SK-N-MC (cell line): Measurements from ENCODE around the gene ANXA2.
A peak's percentile ranks its signal among the peaks of the same experiment; 100 is the strongest.

Source experiments
- DNase-seq: peaks from one replicate; pipeline ENCODE4 v3.0.0-alpha.2; 2011; ENCODE audit warnings: low read depth, low spot score
- H3K27ac ChIP-seq: fragments of 200-600 bp; sonication (generic); 2 replicates; pipeline ENCODE4 v1.5.1; 2016; ENCODE audit warnings: mixed run types
- H3K36me3 ChIP-seq: fragments of 200-600 bp; sonication (generic); 2 replicates; pipeline ENCODE4 v1.6.1; 2017; ENCODE audit warnings: antibody characterized with exemption, low read length, mixed read lengths; ENCODE audit not compliant: insufficient read depth
- H3K4me3 ChIP-seq: fragments of 200-600 bp; sonication (generic); 2 replicates; pipeline ENCODE4 v1.5.1; 2016
- H3K9ac ChIP-seq: fragments of 200-600 bp; sonication (generic); 2 replicates; pipeline ENCODE4 v1.8.0; 2017; ENCODE audit warnings: mixed run types, mixed read lengths; ENCODE audit not compliant: insufficient read length
- H3K9me3 ChIP-seq: fragments of 200-600 bp; sonication (generic); 2 replicates; pipeline ENCODE4 v1.6.1; 2017; ENCODE audit warnings: low read depth, mild to moderate bottlenecking, antibody characterized with exemption, low read length, moderate library complexity, mixed read lengths
- EZH2 ChIP-seq: fragments of 200-600 bp; sonication (generic); IDR thresholded peaks from one replicate; pipeline ENCODE4 v1.6.1; 2017; ENCODE audit warnings: antibody characterized with exemption
- FOXP2 ChIP-seq: optimal IDR thresholded peaks from 2 replicates; pipeline ENCODE3; 2011; ENCODE audit warnings: mild to moderate bottlenecking, moderate library complexity; ENCODE audit not compliant: insufficient read depth; ENCODE audit errors: extremely low read length, control extremely low read depth
- POLR2AphosphoS5 ChIP-seq: IDR thresholded peaks from 2 replicates; pipeline ENCODE4 v1.6.1; 2012; ENCODE audit warnings: mild to moderate bottlenecking, low read depth, low read length, borderline replicate concordance

Gene ANXA2

DNA sequence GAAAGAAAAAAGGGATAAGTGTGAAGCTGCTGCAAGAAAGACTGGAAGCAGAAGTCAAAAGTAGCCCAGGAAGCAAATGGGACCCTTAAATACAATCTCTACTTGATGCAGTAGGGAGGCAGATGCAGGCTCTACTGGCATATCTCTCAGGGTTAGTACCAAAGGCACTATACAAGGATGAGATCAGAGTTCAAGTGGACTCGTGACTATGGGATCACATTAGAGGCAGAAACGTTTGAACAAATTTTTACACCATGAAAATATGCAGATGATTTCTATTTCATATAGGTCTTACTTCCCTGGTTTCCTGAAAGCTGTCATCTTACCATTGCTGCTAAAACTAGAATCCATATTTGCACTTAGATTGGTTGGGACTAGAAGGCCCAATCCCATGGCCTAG is 27.7 kb upstream of the ANXA2 start:
- TF ChIP-seq POLR2AphosphoS5 (no peak), EZH2 (no peak), FOXP2 (no peak)
- peaks cover 35% of the 10 kb centered on the region for H3K36me3 ChIP-seq
- H3K27ac ChIP-seq = 0 out of 2 replicates have a peak overlapping the region, but pooled peaks have one; percentile 39
- H3K9me3 ChIP-seq = no peaks in the 10 kb centered on the region
- H3K9ac ChIP-seq = no peak overlapping the region
- no peak overlapping the region for H3K4me3 ChIP-seq
- no peak for DNase-seq

DNA sequence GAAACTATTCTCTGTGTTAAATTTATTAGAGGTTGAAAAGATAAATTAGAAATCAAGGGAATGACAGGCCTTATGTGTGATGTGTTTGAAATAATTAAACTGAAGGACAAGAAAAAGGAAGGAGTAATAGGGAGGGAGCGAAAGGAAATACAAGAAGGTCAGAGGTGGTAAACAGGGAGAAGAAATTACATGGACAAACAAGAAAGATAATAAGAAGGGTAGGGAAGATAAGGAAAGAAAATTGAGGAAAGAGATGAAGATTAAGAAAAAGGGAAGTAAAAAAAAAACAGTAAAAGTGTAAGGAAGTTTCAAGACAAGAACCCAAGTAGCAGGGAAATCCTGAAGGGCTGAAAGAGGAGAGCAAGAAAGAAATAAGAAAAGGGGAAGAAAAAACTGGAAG is 26.2 kb upstream of the ANXA2 start:
- peak overlapping the region; percentile 62 for H3K4me3 ChIP-seq
- H3K9ac ChIP-seq = no peak overlapping the region
- no peak for TF ChIP-seq EZH2
- no peak for TF ChIP-seq FOXP2
- TF ChIP-seq POLR2AphosphoS5 = no peak
- H3K9me3 ChIP-seq = no peaks in the 10 kb centered on the region
- peaks cover 27% of the 10 kb centered on the region for H3K36me3 ChIP-seq
- DNase-seq = no peak
- peak overlapping the region; percentile 90 for H3K27ac ChIP-seq

DNA sequence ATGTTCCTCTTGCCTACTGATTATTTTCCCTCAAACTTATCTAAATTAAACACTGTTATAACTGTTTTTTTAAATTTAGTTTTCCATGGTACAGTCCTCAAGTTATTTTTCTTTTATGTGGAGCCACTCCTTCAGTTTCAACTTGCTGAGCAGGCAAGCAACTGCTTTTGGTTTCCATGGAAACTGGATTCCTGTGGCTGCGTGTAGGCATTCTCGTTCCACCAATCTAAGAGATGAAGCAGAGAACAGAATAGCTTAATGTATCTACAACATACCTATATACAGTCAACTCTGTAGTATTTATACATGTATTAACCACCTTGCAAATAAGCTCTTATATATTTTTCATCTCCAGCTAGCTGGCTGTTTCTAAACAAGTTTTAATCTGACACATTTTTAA is 25.8 kb upstream of the ANXA2 start:
- H3K4me3 ChIP-seq = peak overlapping the region; percentile 62
- H3K9ac ChIP-seq = peak overlapping the region; percentile 35
- no peaks in the 10 kb centered on the region for H3K9me3 ChIP-seq
- TF ChIP-seq EZH2 = no peak
- no peak for TF ChIP-seq FOXP2
- no peak for TF ChIP-seq POLR2AphosphoS5
- H3K36me3 ChIP-seq = peaks cover 25% of the 10 kb centered on the region
- peak; percentile 68 for DNase-seq
- peak overlapping the region; percentile 90 for H3K27ac ChIP-seq

DNA sequence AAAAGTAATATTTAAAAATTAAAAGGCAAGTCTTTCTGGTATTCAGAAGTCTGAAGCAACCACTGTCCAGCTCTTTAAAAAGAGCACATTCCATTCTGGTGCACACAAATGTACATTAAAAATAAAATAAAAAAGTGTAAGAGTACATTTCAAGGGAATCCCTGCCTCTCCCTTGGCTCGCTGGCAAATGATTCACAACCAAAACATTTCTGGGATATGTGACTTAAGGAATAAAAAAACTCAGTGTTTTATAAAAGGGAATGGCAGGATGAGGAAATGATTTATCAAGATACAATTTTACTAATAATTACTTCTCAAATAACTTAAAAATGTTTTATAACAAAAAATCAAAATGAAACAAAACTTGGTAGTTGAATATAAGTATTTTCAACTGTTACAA is 23.8 kb upstream of the ANXA2 start:
- TF ChIP-seq FOXP2 = no peak
- no peak for TF ChIP-seq POLR2AphosphoS5
- TF ChIP-seq EZH2 = no peak
- Histone ChIP-seq H3K9ac (no peak overlapping the region), H3K9me3 (no peaks in the 10 kb centered on the region), H3K27ac (peak overlapping the region; percentile 23; the same call in 1 of the 2 replicates), H3K36me3 (peaks cover 18% of the 10 kb centered on the region), H3K4me3 (no peak overlapping the region)
- DNase-seq = no peak

DNA sequence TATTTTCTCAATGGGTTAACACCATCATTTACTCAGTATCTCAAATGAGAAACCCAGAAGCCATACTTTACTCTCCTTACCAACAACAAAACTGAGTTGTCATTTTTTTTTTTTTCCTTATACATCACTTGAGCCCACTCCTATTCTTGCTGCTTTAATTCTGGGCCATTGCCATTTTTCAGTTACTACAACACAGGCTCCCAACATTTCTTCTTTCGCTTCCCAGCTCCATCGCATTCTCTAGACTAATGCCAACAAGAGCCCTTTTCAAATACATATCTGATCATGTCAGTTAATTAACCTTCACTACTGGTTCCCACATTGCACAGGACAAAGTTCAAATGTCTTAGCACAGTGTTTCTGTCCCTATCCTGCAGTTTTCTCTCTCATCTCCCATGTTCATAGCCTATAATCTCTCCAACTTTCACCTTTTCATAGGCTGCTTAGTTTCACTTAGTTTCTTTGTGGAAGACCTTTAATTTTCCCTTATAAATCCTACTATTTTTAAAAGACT is 22.5 kb upstream of the ANXA2 start:
- TF ChIP-seq POLR2AphosphoS5 = no peak
- TF ChIP-seq FOXP2 = no peak
- no peak for TF ChIP-seq EZH2
- no peak overlapping the region for H3K27ac ChIP-seq
- H3K9me3 ChIP-seq = no peaks in the 10 kb centered on the region

DNA sequence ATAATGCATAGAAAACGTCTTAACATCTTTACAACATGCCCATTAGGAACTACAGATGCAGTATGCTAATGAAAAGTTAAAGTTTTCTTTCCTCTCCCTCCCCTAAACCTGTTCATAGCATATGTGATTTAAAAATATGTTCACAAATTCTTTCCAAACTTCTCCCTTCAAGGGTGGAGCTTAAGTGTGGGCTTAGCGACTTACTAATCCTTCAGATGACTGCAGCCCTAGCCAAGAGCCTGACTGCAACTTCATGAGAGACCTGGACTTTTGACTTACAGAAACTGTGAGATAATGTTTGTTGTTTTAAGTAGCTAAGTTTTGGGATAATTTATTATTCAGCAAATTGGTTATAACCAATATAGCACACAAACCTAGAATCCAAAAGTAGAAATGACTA is 22.0 kb upstream of the ANXA2 start:
- TF ChIP-seq FOXP2 = no peak
- no peak for TF ChIP-seq POLR2AphosphoS5
- no peak for TF ChIP-seq EZH2
- H3K9ac ChIP-seq = no peak overlapping the region
- H3K4me3 ChIP-seq = no peak overlapping the region

More for the DNA sequence above, 22.5 kb upstream of the ANXA2 start:
- no peak for DNase-seq
- no peak overlapping the region for H3K4me3 ChIP-seq
- H3K9ac ChIP-seq = no peak overlapping the region
- H3K36me3 ChIP-seq = peaks cover 18% of the 10 kb centered on the region

DNA sequence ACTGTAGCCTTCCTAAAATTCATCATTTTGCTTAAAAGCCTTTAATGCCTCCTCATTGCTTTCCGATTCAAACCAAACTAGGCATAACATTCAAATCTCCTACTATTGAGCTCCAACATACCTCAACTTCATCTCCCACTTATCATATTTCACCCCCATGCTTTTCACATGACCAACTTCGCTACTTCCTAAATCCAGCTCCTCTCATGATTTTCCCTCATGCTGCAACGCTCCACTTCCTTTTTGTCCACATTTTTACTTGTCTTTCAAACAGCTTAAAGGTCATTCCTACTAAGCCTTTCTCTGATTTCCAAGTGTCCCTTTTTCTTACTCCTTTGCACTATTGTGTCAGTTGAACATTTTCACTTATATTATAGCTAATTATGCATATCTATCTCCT is 20.3 kb upstream of the ANXA2 start:
- no peak for TF ChIP-seq POLR2AphosphoS5
- TF ChIP-seq EZH2 = no peak
- TF ChIP-seq FOXP2 = no peak

More for the DNA sequence above, 22.0 kb upstream of the ANXA2 start:
- no peak for DNase-seq
- H3K36me3 ChIP-seq = peaks cover 18% of the 10 kb centered on the region
- no peaks in the 10 kb centered on the region for H3K9me3 ChIP-seq
- no peak overlapping the region for H3K27ac ChIP-seq

DNA sequence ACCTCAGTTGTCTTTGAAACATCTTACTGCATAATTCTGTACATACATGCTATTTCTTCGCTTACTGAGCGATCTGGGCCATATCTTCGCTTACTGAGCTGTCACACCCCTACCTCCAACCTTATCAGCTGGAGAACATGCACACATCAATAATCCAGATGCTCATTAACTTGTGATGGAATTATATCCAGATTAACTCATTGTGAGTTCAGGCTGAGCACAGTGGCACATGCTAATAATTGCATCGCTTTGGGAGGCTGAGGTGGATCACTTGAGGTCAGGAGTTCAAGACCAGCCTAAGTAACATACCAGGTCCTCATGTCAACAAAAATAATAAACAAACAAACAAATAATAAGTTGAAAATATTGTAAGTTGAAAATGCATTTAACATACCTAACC is 19.3 kb upstream of the ANXA2 start:
- no peak overlapping the region for H3K4me3 ChIP-seq
- no peak overlapping the region for H3K27ac ChIP-seq
- H3K9me3 ChIP-seq = no peaks in the 10 kb centered on the region
- TF ChIP-seq POLR2AphosphoS5 (no peak), EZH2 (no peak), FOXP2 (no peak)
- no peak overlapping the region for H3K9ac ChIP-seq
- DNase-seq = no peak
- peaks cover 8% of the 10 kb centered on the region for H3K36me3 ChIP-seq

More for the DNA sequence above, 20.3 kb upstream of the ANXA2 start:
- Histone ChIP-seq H3K27ac (no peak overlapping the region), H3K36me3 (peaks cover 18% of the 10 kb centered on the region), H3K9me3 (no peaks in the 10 kb centered on the region), H3K4me3 (no peak overlapping the region), H3K9ac (no peak overlapping the region)
- DNase-seq = no peak

DNA sequence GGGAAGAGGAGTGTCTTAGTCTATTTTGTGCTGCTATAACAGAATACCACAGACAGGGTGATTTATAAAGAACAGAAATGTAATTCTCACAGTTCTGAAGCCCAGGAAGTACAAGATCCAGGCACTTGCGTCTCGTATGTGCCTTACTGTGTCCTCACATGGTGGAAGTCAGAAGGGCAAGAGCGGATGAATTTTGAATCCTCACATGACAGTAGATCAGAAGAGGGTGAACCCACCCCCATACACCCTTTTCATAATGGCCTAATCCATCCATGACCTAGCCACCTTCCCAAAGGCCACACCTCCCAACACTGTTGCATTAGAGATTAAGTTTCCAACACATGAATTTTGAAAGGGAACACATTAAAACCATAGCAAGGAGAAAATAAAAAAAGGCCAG is 18.7 kb upstream of the ANXA2 start:
- no peak overlapping the region for H3K4me3 ChIP-seq
- no peak overlapping the region for H3K9ac ChIP-seq
- TF ChIP-seq FOXP2 = no peak
- no peak for TF ChIP-seq POLR2AphosphoS5
- H3K36me3 ChIP-seq = peaks cover 5% of the 10 kb centered on the region; the same call in 1 of the 2 replicates
- H3K9me3 ChIP-seq = no peaks in the 10 kb centered on the region
- no peak overlapping the region for H3K27ac ChIP-seq
- no peak for DNase-seq
